GM21737 (cell line): Measurements from ENCODE around the gene TIMP4.
A peak's percentile ranks its signal among the peaks of the same experiment; 100 is the strongest.

ENCODE experiments used
- ATAC-seq: cut with Tn5 transposase; IDR thresholded peaks from one replicate; pipeline ENCODE4 v1.9.1; 2021; ENCODE audit warnings: mild to moderate bottlenecking, moderate library complexity; ENCODE audit not compliant: unreplicated experiment

The TIMP4 gene

GRCh38 chr3:12148183-12148940 is 10.3 kb downstream of the TIMP4 start:
- no peak for ATAC-seq

GRCh38 chr3:12147049-12147780 is 11.5 kb downstream of the TIMP4 start:
- ATAC-seq: no peak

GRCh38 chr3:12143949-12144504 is 14.7 kb downstream of the TIMP4 start:
- ATAC-seq: no peak

GRCh38 chr3:12142476-12142875 is 16.2 kb downstream of the TIMP4 start:
- ATAC-seq: no peak

- ATAC-seq: no peak
Measured at GRCh38 chr3:12141350-12141749, 17.4 kb downstream of the TIMP4 start.

GRCh38 chr3:12139111-12139511 is 19.6 kb downstream of the TIMP4 start:
- no peak for ATAC-seq

GRCh38 chr3:12138044-12138443 is 20.7 kb downstream of the TIMP4 start:
- ATAC-seq: no peak

- ATAC-seq: no peak
Measured at GRCh38 chr3:12136371-12136770, 22.3 kb downstream of the TIMP4 start.

GRCh38 chr3:12135029-12135657 is 23.6 kb downstream of the TIMP4 start:
- peak; percentile 84 for ATAC-seq

GRCh38 chr3:12132881-12133280 is 25.8 kb downstream of the TIMP4 start:
- ATAC-seq: no peak

GRCh38 chr3:12131351-12132090 is 27.2 kb downstream of the TIMP4 start:
- ATAC-seq: no peak

GRCh38 chr3:12127391-12127790 is 31.3 kb downstream of the TIMP4 start:
- ATAC-seq: no peak

GRCh38 chr3:12125772-12126171 is 32.9 kb downstream of the TIMP4 start:
- ATAC-seq: no peak

- no peak for ATAC-seq
Measured at GRCh38 chr3:12121466-12121865, 37.2 kb downstream of the TIMP4 start.

GRCh38 chr3:12120374-12121140 is 38.2 kb downstream of the TIMP4 start:
- ATAC-seq: no peak

- ATAC-seq: no peak
Measured at GRCh38 chr3:12117473-12117872, 41.2 kb downstream of the TIMP4 start.

- ATAC-seq: no peak
Measured at GRCh38 chr3:12116870-12117269, 41.8 kb downstream of the TIMP4 start.

GRCh38 chr3:12115849-12116248 is 42.9 kb downstream of the TIMP4 start:
- ATAC-seq: no peak

GRCh38 chr3:12115104-12115503 is 43.6 kb downstream of the TIMP4 start:
- no peak for ATAC-seq

- no peak for ATAC-seq
Measured at GRCh38 chr3:12114251-12114650, 44.5 kb downstream of the TIMP4 start.
